AG04450 (cell line): Measurements from ENCODE around the gene GSTM4. TPM values are rescaled to one million over a fixed set of nuclear protein-coding genes. Genes with fewer than 3 reads are reported as not detected.
"Not testable (repeated sequence)": the region's sequence is repeated elsewhere in the genome, so short reads cannot be mapped to it uniquely, and the experiment has no call there.

Source experiments
- CTCF ChIA-PET: fragments of 300-600, 350-600 bp; formaldehyde crosslinking; extraction: SDS; loops from one replicate; lab custom pipeline; 2022; ENCODE audit warnings: antibody characterized with exemption, inconsistent platforms; lab: Charles Lee
- POLR2A ChIA-PET: fragments of 350-600 bp; formaldehyde crosslinking; extraction: SDS; loops from one replicate; lab custom pipeline; 2021; ENCODE audit warnings: antibody characterized with exemption, inconsistent platforms; lab: Yijun Ruan, JAX
- DNase-seq: peaks from one replicate; pipeline ENCODE4 v3.0.0-alpha.2; 2011; ENCODE audit warnings: low read depth, low spot score
- H3K27ac ChIP-seq: one replicate; pipeline ENCODE4 v1.5.1; 2012; ENCODE audit warnings: low read depth, low read length, control low read depth
- H3K27me3 ChIP-seq: one replicate; pipeline ENCODE4 v1.6.0; 2012; ENCODE audit warnings: low read length; ENCODE audit not compliant: control insufficient read depth, insufficient read depth
- H3K4me3 ChIP-seq: 2 replicates; pipeline ENCODE4 v1.5.1; 2011; ENCODE audit warnings: mild to moderate bottlenecking, low read depth, low read length, control low read depth
- H3K9me3 ChIP-seq: 2 replicates; pipeline ENCODE4 v1.5.1; 2012; ENCODE audit warnings: low read length; ENCODE audit not compliant: control insufficient read depth, insufficient read depth
- polyA plus RNA-seq: library from polyadenylated mRNA; depleted of rRNA; stranded (reverse); fragments of >200 nt; gene quantifications from 2 replicates; pipeline ENCODE4 v1.2.3, GENCODE V29; 2011
- TF ChIP-seq, protein P1 (sequence below): IDR thresholded peaks from 2 replicates; pipeline ENCODE4 v1.5.1; 2011; ENCODE audit warnings: low read depth, low read length, control low read depth, inconsistent platforms

GSTM4 gene
- polyA plus RNA-seq, 1 experiment: 62.6 TPM

DNA sequence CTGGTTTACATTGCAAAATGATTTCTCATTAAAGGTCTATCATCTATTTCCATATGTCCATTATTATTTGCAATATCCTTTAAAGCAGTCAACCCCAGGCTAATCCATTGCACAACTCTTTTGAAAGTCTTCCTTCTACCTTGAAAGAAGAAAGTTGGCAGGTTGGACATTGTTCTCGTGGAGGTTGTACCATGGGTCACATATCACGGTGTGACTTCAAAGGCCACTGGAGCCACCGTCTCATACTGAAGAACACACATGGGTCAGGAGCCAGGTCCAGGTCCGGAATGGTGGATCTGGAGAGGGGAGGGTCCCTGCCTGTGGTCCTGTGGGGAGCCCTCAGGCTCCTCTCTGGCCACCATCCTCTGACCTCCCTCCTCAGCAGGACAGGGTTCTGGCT is 30.0 kb downstream of the GSTM4 start:
- DNase-seq, H3K27ac ChIP-seq, POLR2A ChIA-PET, H3K27me3 ChIP-seq, CTCF ChIA-PET, H3K4me3 ChIP-seq, H3K9me3 ChIP-seq: not testable (repeated sequence)

DNA sequence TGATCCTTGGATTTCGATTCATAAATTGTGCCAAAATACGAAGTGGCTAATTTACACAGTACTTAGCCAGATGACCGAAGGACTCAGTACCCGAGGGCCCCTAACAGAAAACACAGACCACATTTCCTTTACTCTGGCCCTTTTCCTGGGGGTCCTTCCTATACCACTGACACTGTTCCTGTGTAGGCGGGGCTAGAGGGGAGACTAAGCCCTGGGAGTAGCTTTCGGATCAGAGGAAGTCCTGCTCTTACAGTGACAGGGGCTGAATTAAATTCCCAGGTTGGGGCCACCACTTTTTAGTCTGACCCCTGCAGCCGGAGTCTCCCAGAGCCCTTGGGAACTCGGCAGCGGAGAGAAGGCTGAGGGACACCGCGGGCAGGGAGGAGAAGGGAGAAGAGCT is 31.2 kb downstream of the GSTM4 start:
- H3K27ac ChIP-seq, CTCF ChIA-PET, H3K4me3 ChIP-seq, H3K9me3 ChIP-seq, POLR2A ChIA-PET, DNase-seq, H3K27me3 ChIP-seq: not testable (repeated sequence)

DNA sequence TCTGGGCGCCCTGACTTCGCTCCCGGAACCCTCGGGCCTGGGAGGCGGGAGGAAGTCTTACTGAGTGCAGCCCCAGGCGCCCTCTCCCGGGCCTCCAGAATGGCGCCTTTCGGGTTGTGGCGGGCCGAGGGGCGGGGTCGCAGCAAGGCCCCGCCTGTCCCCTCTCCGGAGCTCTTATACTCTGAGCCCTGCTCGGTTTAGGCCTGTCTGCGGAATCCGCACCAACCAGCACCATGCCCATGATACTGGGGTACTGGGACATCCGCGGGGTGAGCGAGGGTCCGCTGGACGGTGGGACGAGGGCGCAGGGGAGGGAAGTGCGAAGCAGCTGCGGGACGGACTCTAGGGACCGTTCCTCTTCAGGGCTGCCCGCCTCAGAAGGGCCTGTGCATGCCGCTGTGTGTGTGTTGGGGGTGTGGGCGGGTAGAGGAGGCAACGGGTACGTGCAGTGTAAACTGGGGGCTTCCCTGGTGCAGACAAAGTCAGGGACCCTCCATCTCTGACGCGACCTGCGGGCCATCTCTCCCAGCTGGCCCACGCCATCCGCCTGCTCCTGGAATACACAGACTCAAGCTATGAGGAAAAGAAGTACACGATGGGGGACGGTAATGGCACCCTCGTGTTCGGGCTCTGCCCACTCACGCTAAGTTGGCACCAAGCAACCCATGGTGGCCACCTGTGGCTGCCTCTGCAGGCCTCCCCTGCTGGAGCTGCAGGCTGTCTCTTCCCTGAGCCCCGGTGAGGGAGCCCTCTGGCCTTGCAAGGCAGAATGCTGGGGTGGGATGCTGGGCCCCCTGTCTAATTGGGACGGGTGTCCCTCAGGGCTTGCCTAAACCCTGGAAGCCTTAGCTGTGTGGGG is 32.0 kb downstream of the GSTM4 start, which contains the start of gene GSTM1:
GSTM1 (plus strand) TSS at position 177 of the 859 bp plus-strand sequence; CDS start at position 234, 57 bp downstream.
- Histone ChIP-seq H3K4me3 (no peak within 1 kb of the TSS), H3K27me3 (no peaks in the 10 kb centered on the region), H3K9me3 (no peaks in the 10 kb centered on the region), H3K27ac (no peak within 1 kb of the TSS)
- POLR2A ChIA-PET: no interaction called here
- CTCF ChIA-PET: no interaction called here
- TF ChIP-seq, protein P1, sequence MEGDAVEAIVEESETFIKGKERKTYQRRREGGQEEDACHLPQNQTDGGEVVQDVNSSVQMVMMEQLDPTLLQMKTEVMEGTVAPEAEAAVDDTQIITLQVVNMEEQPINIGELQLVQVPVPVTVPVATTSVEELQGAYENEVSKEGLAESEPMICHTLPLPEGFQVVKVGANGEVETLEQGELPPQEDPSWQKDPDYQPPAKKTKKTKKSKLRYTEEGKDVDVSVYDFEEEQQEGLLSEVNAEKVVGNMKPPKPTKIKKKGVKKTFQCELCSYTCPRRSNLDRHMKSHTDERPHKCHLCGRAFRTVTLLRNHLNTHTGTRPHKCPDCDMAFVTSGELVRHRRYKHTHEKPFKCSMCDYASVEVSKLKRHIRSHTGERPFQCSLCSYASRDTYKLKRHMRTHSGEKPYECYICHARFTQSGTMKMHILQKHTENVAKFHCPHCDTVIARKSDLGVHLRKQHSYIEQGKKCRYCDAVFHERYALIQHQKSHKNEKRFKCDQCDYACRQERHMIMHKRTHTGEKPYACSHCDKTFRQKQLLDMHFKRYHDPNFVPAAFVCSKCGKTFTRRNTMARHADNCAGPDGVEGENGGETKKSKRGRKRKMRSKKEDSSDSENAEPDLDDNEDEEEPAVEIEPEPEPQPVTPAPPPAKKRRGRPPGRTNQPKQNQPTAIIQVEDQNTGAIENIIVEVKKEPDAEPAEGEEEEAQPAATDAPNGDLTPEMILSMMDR: no peak
- no peak for DNase-seq

DNA sequence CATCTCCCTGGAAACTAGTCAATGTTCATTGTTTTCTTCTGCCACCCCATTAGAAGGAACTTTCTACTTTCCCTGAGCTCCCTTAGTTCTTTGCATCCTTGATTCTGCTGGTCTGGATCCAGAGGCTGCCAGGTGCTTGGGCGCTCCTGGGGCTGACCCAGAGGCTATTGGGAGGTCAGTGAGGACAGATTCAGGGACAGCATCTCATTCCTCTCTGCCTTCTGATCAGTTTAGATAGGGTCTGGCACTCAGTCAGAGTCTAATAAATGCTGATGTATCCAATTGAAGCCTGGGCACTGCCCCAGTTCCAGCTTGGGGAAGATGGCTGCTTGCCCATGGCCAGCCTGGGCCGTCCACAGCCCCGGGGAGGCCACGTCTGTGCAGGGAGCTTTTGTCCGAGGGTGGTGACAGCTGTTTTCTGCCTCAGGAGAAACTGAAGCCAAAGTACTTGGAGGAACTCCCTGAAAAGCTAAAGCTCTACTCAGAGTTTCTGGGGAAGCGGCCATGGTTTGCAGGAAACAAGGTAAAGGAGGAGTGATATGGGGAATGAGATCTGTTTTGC is 34.0 kb downstream of the GSTM4 start:
- no peak for DNase-seq
- H3K9me3 ChIP-seq: no peaks in the 10 kb centered on the region
- H3K27me3 ChIP-seq: no peaks in the 10 kb centered on the region
- ChIA-PET POLR2A (no interaction called here), CTCF (no interaction called here)
- no peak overlapping the region for H3K27ac ChIP-seq
- no peak overlapping the region for H3K4me3 ChIP-seq
- TF ChIP-seq, protein P1: no peak

DNA sequence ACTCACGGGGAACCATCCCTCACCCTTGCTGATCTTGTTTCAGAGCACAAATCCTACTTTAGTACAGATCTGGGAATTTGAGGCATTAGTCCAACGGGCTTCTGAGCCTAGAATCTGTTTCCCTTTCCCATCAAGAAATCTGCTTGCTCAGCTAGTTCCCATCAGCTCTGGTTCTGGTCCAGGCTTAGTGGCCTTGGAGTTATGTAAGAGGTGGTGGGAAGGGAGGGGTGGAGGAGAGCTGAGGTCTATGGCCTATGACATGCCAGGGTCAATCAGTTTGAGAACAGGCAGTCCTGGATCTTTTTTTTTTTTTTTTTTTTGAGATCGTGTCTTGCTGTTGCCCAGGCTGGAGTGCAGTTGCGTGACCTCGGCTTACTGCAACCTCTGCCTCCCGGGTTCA is 35.9 kb downstream of the GSTM4 start:
- H3K9me3 ChIP-seq: no peaks in the 10 kb centered on the region
- POLR2A ChIA-PET: no interaction called here
- no peak for DNase-seq
- TF ChIP-seq, protein P1: no peak
- no peaks in the 10 kb centered on the region for H3K27me3 ChIP-seq
- no peak overlapping the region for H3K4me3 ChIP-seq
- no peak overlapping the region for H3K27ac ChIP-seq
- CTCF ChIA-PET: no interaction called here

DNA sequence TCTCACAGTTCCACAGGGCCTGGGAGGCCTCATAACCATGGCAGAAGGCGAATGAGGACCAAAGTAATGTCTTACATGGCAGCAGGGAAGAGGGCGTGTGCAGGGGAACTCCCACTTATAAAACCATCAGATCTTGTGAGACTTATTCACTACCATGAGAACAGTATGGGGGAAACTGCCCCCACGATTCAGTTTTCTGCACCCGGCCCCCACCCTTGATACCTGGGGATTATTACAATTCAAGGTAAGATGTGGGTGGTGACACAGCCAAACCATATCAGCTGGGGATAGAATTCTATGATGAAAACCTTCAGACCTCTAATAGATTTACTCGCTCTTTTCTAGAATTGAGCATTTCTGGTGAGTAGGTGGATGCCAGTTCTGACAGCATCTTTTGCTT is 38.5 kb downstream of the GSTM4 start:
- H3K4me3 ChIP-seq, POLR2A ChIA-PET, H3K27ac ChIP-seq, DNase-seq, CTCF ChIA-PET, H3K9me3 ChIP-seq, H3K27me3 ChIP-seq: not testable (repeated sequence)

DNA sequence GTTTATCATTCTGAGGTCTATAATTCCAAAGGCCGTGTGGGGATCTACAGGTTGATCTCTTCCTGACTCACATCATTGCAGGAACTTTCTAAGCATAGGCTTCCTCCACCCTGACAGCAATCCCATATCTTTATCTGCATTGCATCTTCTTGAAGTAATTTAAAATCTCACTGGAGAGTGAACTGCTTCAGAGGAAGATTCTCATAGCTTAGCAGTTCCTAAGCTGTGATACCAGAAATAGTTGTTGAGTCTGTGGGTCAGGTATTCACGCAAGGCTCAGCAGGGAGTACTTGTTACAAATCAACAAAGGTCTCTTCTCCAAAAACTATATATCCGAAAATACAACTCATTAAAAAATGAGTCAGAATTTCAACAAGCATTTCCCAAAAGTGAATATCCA is 39.2 kb downstream of the GSTM4 start:
- H3K27me3 ChIP-seq, POLR2A ChIA-PET, CTCF ChIA-PET, H3K9me3 ChIP-seq, H3K27ac ChIP-seq, H3K4me3 ChIP-seq, DNase-seq: not testable (repeated sequence)
